Activated naive CD4-positive, alpha-beta T cell treated with anti-CD3 and anti-CD28 coated beads for 36 hours (primary cell): ENCODE measurements around the gene ANKRD18A. TPM values are rescaled to one million over a fixed set of nuclear protein-coding genes. Genes with fewer than 3 reads are reported as not detected.
A peak's percentile ranks its signal among the peaks of the same experiment; 100 is the strongest.
"Not testable (repeated sequence)": the region's sequence is repeated elsewhere in the genome, so short reads cannot be mapped to it uniquely, and the experiment has no call there.

Experiments
- CTCF ChIA-PET: fragments of 350-600 bp; sonication (Branson Sonifier 250); formaldehyde crosslinking; loops from one replicate; lab custom pipeline; 2021; ENCODE audit warnings: antibody characterized with exemption; lab: Charles Lee
- DNase-seq: peaks from one replicate; pipeline ENCODE4 v3.0.0-alpha.2; 2020
- H3K27ac Mint-ChIP-seq: one replicate; pipeline ENCODE4 v1.8.0; 2021; ENCODE audit warnings: mild to moderate bottlenecking, mixed read lengths
- H3K27me3 Mint-ChIP-seq: one replicate; pipeline ENCODE4 v1.8.0; 2021; ENCODE audit warnings: low read depth, mixed read lengths
- H3K36me3 Mint-ChIP-seq: one replicate; pipeline ENCODE4 v1.8.0; 2021; ENCODE audit warnings: low read depth, mixed read lengths
- H3K4me1 Mint-ChIP-seq: one replicate; pipeline ENCODE4 v1.8.0; 2021; ENCODE audit warnings: low read depth, mixed read lengths
- H3K4me3 Mint-ChIP-seq: one replicate; pipeline ENCODE4 v1.8.0; 2021; ENCODE audit warnings: mild to moderate bottlenecking, moderate library complexity, mixed read lengths
- H3K9me3 Mint-ChIP-seq: one replicate; pipeline ENCODE4 v1.8.0; 2021; ENCODE audit warnings: mixed read lengths
- intact Hi-C: fragments of 100-400 bp; cut with micrococcal nuclease; formaldehyde crosslinking; loops from one replicate; pipeline ENCODE4 v1.15.1; 2023
- total RNA-seq, 2 experiments: library from RNA; stranded (reverse); gene quantifications; one replicate each; pipeline ENCODE4 v1.2.3, GENCODE V29; 2021

ANKRD18A gene
- total RNA-seq, 2 experiments from 2014 or later = 6.1 to 8.1 TPM

DNA sequence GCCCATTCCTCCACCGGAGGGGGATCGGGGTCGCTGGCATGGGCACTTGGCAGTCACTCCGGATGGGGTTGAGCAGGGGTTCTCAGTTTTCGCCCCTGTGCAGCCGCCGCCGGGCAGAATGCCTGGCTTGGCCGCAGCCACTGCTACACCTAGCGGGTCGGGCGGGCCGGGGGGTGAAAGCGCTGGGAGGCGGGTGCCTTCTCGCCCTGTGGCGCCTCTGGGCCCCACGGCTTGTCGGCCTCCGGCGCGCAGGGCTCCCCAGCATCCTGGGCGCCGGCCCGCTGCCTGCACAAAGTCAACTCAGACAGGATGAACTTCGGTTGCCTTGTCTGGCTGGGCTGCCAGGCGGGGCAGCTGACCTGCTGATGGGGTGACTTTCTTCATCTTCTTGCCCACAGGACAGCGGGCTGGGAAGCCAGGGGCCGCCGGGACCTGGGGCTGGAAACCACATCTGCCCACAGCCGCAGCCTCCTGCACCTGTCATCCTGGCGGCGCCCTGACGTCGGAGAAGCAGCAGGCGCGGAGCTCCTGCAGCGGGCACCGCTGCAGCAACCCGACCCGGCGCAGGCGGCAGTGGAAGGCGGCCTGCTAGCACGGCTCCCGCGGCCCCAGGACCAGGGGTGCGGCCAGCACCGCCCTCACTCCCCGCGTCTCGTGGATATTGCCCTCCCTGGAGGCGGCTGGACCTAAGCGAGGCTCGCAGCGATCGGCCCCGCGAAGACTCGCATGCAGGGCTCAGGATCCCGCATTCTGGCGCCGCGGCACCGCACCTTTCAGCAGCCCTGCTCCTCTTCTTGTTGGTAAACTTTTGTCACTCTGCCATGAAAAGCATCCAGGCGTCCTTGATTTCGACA is 1.3 kb upstream of the ANKRD18A start:
- intact Hi-C loops = loop anchor here (1.0 to 5.0 kb wide), 3 partner anchors 86 to 717 kb away; partner anchors contain the start of genes SHB and SLC25A51
- H3K9me3 Mint-ChIP-seq = peaks cover 6% of the 10 kb centered on the region
- CTCF ChIA-PET = interaction anchor here (1.2 to 1.6 kb wide), 4 partner anchors 13 to 189 kb away, joined by 3 read pairs; no protein-coding TSS in a partner anchor

GRCh38 chr9:38619556-38620447 is 594 bp downstream of the ANKRD18A start:
- H3K4me3 Mint-ChIP-seq = peak overlapping the region; percentile 92
- CTCF ChIA-PET = interaction anchor here (0.6 to 1.6 kb wide), 5 partner anchors 52 to 802 kb away, joined by 3 to 4 read pairs (median 3); no protein-coding TSS in a partner anchor
- peak; percentile 48 for DNase-seq
- peaks cover 3% of the 10 kb centered on the region for H3K9me3 Mint-ChIP-seq
- intact Hi-C loops = loop anchor here (5.0 kb wide), 2 partner anchors 87 to 553 kb away; partner anchors contain the start of gene SHB
- H3K27ac Mint-ChIP-seq = peak overlapping the region; percentile 90
- H3K27me3 Mint-ChIP-seq = peaks cover 11% of the 10 kb centered on the region
- peaks cover 8% of the 10 kb centered on the region for H3K36me3 Mint-ChIP-seq
- peaks cover 11% of the 10 kb centered on the region for H3K4me1 Mint-ChIP-seq

More for the DNA sequence above, 1.3 kb upstream of the ANKRD18A start:
- H3K36me3 Mint-ChIP-seq = peaks cover 10% of the 10 kb centered on the region
- peaks cover 11% of the 10 kb centered on the region for H3K27me3 Mint-ChIP-seq
- H3K4me1 Mint-ChIP-seq = peaks cover 15% of the 10 kb centered on the region
- H3K4me3 Mint-ChIP-seq = peak overlapping the region; percentile 92
- no peak overlapping the region for H3K27ac Mint-ChIP-seq
- peak; percentile 58 for DNase-seq

DNA sequence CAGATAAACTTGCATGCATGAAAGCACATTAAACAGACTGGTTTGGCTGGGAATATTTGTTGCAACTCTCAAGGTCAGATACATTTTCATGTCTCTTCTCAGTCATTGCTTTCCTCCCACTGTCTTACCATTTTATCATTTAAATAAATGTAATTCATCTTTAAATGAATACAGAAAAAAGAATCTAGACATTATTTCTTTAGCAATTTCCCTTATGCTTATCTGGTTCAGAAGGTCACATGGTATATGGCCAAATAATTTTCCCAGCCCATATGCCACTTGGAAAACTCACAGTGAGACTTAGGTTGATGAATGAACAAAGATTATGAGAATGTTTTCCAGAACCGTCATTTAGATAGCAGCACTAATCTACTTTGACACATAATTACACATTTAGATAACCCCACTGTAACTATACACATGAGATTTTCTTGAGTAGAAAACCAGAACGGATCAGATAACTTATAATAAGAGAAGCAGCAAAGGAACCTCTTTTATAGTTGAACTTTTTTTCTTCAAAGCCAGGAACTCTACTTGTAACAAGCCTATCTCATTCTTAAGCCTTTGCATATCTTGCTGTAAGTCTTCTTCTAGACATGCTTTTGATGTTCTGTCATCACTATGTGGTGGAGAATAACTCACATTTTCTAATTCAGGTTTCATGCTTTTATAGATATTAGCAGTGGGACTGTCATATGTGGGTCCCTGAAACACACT is 22.2 kb downstream of the ANKRD18A start:
- peaks cover 15% of the 10 kb centered on the region for H3K36me3 Mint-ChIP-seq
- H3K9me3 Mint-ChIP-seq, CTCF ChIA-PET, H3K27me3 Mint-ChIP-seq, DNase-seq, H3K27ac Mint-ChIP-seq, intact Hi-C loops, H3K4me1 Mint-ChIP-seq, H3K4me3 Mint-ChIP-seq: not testable (repeated sequence)

DNA sequence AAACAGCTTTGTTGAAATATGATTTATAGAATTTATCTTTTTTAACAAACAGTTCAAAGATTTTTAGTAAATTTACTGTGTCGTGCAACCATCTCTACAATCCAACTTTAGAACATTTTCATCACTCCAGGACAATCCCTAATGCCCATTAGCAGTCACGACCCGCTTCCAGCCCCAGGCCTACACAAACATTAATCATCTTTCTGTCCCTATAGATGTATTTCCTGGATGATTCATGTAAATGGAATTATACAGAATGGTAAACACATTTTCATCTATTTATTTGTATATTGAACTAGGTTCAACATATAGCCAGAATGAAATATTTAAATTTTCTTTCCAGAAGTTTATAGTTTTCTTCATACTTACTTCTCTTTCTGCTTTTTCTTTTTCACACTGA is 25.3 kb downstream of the ANKRD18A start:
- H3K27ac Mint-ChIP-seq, DNase-seq, intact Hi-C loops, H3K27me3 Mint-ChIP-seq, H3K9me3 Mint-ChIP-seq, H3K4me1 Mint-ChIP-seq, H3K4me3 Mint-ChIP-seq, CTCF ChIA-PET: not testable (repeated sequence)
- peaks cover 13% of the 10 kb centered on the region for H3K36me3 Mint-ChIP-seq

- CTCF ChIA-PET, H3K4me1 Mint-ChIP-seq, H3K27me3 Mint-ChIP-seq, H3K27ac Mint-ChIP-seq, intact Hi-C loops, H3K4me3 Mint-ChIP-seq, DNase-seq, H3K9me3 Mint-ChIP-seq: not testable (repeated sequence)
- peaks cover 13% of the 10 kb centered on the region for H3K36me3 Mint-ChIP-seq
These were observed 28.9 kb downstream of the ANKRD18A start for GRCh38 chr9:38591346-38592063.

- DNase-seq, H3K27me3 Mint-ChIP-seq, intact Hi-C loops, H3K4me1 Mint-ChIP-seq, H3K9me3 Mint-ChIP-seq, H3K4me3 Mint-ChIP-seq, H3K27ac Mint-ChIP-seq, H3K36me3 Mint-ChIP-seq: not testable (repeated sequence)
- CTCF ChIA-PET = interaction anchor here (0.6 kb wide), 1 partner anchor 143 kb away, joined by 3 read pairs; no protein-coding TSS in a partner anchor
These were observed 36.6 kb downstream of the ANKRD18A start for GRCh38 chr9:38583765-38584164.

DNA sequence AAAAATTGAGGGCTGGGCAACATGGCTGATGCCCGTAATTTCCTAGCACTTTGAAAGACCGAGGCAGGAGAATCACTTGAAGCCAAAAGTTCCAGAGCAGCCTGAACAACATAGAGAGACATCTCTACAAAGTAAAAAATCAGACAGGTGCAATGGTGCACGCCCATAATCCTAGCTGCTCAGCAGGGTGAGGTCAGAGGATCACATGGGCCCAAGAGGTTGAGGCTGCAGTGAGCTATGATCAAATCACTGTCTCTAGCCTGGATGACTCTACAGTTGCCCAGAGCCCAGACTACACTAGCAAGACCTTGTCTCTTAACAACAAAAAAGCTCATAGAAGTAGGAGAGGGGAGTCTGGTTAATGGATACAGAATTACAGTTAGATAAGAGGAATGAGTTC is 40.3 kb downstream of the ANKRD18A start:
- H3K36me3 Mint-ChIP-seq, intact Hi-C loops, H3K4me1 Mint-ChIP-seq, CTCF ChIA-PET, H3K9me3 Mint-ChIP-seq, H3K4me3 Mint-ChIP-seq, H3K27me3 Mint-ChIP-seq, H3K27ac Mint-ChIP-seq, DNase-seq: not testable (repeated sequence)

DNA sequence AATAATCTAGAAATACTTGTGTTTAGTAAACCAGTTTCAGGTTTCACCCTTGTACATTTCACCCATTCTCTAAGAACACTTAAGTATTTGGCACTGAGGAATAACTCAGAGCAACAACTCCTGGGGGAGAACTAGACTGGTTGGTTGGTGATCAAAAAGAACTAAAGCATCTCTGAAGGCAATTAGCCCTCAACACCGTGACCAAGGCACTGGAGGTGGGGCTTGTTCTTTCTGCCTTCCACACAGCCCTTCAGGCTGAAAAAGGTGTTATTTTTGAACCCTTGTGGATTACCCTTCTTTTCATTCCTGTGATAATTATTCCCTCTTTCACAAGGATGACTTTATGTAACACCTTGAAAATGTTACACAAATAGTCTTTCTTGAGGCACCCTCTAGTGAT is 44.2 kb downstream of the ANKRD18A start:
- H3K27me3 Mint-ChIP-seq, H3K4me1 Mint-ChIP-seq, H3K36me3 Mint-ChIP-seq, H3K27ac Mint-ChIP-seq, H3K9me3 Mint-ChIP-seq, CTCF ChIA-PET, H3K4me3 Mint-ChIP-seq, DNase-seq: not testable (repeated sequence)
- intact Hi-C loops = loop anchor here (2.0 kb wide), 1 partner anchor 159 kb away; no protein-coding TSS in a partner anchor

GRCh38 chr9:38566048-38566447 is 54.3 kb downstream of the ANKRD18A start:
- peaks cover 15% of the 10 kb centered on the region for H3K36me3 Mint-ChIP-seq
- H3K27ac Mint-ChIP-seq, H3K4me3 Mint-ChIP-seq, intact Hi-C loops, DNase-seq, H3K9me3 Mint-ChIP-seq, H3K4me1 Mint-ChIP-seq, H3K27me3 Mint-ChIP-seq, CTCF ChIA-PET: not testable (repeated sequence)

GRCh38 chr9:38565178-38565577 is 55.2 kb downstream of the ANKRD18A start:
- H3K27me3 Mint-ChIP-seq, H3K9me3 Mint-ChIP-seq, intact Hi-C loops, DNase-seq, H3K27ac Mint-ChIP-seq, CTCF ChIA-PET, H3K4me3 Mint-ChIP-seq, H3K4me1 Mint-ChIP-seq: not testable (repeated sequence)
- peaks cover 12% of the 10 kb centered on the region for H3K36me3 Mint-ChIP-seq

DNA sequence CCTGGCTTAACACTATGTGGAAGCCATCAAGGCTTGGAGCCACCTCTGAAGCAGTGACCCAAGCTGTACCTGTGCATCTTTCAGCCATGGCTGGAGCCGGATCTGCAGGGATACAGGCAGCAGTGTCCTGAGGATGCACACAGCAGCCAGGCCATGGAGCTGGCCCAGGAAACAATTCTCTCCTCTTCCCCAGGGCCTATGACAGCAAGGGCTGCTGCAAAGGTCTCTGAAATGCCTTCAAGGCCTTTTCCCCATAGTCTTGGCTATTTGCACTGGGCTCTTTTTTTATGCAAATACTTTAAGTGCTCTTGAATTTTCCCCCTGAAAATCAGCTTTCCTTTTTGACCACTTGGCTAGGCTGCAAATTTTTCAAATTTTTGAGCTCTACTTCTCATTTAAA is 56.5 kb downstream of the ANKRD18A start:
- H3K9me3 Mint-ChIP-seq, intact Hi-C loops, CTCF ChIA-PET, H3K4me1 Mint-ChIP-seq, H3K4me3 Mint-ChIP-seq, DNase-seq, H3K27ac Mint-ChIP-seq, H3K27me3 Mint-ChIP-seq: not testable (repeated sequence)
- H3K36me3 Mint-ChIP-seq = peaks cover 11% of the 10 kb centered on the region
